SK-N-SH treated with all-trans-retinoic acid at 6 μM for 48 hours (cell line): ENCODE measurements around the gene DGCR2.

ENCODE experiments used
- CSDC2 ChIP-seq: fragments of 250-450 bp; sonication (Bioruptor Pico); IDR thresholded peaks from 2 replicates; pipeline ENCODE4 v1.5.0; 2020; ENCODE audit warnings: mild to moderate bottlenecking, moderate library complexity
- ISL1 ChIP-seq: fragments of 250-450 bp; sonication (Bioruptor Pico); IDR thresholded peaks from 2 replicates; pipeline ENCODE4 v2.1.2; 2022; ENCODE audit warnings: mild to moderate bottlenecking, moderate library complexity
- OSR1 ChIP-seq: fragments of 250-450 bp; sonication (Bioruptor Pico); IDR thresholded peaks from 2 replicates; pipeline ENCODE4 v1.8.0; 2022; ENCODE audit warnings: moderate library complexity, mild to moderate bottlenecking, inconsistent platforms
- RARB ChIP-seq: fragments of 250-450 bp; sonication (Bioruptor Pico); IDR thresholded peaks from 2 replicates; pipeline ENCODE4 v1.8.0; 2021; ENCODE audit warnings: mild to moderate bottlenecking, moderate library complexity
- TOX ChIP-seq: fragments of 250-450 bp; sonication (Bioruptor Pico); IDR thresholded peaks from 2 replicates; pipeline ENCODE4 v1.8.0; 2021; ENCODE audit warnings: mild to moderate bottlenecking, moderate library complexity, borderline replicate concordance
- ZFP30 ChIP-seq: fragments of 450-650 bp; formaldehyde crosslinking; IDR thresholded peaks from 2 replicates; pipeline ENCODE4 v1.5.0; 2022; ENCODE audit warnings: mild to moderate bottlenecking, moderate library complexity
- ZNF8 ChIP-seq: fragments of 450-650 bp; formaldehyde crosslinking; IDR thresholded peaks from 2 replicates; pipeline ENCODE4 v1.5.0; 2020; ENCODE audit warnings: mild to moderate bottlenecking, moderate library complexity
- TF ChIP-seq, protein P1 (sequence below): fragments of 250-450 bp; sonication (Bioruptor Pico); IDR thresholded peaks from 2 replicates; pipeline ENCODE4 v1.5.1; 2021; ENCODE audit warnings: mild to moderate bottlenecking, moderate library complexity
- TF ChIP-seq, protein P2 (sequence below): fragments of 250-450 bp; sonication (Bioruptor Pico); IDR thresholded peaks from 2 replicates; pipeline ENCODE4 v1.8.0; 2021; ENCODE audit warnings: low read depth, mild to moderate bottlenecking, moderate library complexity, borderline replicate concordance

DNA sequence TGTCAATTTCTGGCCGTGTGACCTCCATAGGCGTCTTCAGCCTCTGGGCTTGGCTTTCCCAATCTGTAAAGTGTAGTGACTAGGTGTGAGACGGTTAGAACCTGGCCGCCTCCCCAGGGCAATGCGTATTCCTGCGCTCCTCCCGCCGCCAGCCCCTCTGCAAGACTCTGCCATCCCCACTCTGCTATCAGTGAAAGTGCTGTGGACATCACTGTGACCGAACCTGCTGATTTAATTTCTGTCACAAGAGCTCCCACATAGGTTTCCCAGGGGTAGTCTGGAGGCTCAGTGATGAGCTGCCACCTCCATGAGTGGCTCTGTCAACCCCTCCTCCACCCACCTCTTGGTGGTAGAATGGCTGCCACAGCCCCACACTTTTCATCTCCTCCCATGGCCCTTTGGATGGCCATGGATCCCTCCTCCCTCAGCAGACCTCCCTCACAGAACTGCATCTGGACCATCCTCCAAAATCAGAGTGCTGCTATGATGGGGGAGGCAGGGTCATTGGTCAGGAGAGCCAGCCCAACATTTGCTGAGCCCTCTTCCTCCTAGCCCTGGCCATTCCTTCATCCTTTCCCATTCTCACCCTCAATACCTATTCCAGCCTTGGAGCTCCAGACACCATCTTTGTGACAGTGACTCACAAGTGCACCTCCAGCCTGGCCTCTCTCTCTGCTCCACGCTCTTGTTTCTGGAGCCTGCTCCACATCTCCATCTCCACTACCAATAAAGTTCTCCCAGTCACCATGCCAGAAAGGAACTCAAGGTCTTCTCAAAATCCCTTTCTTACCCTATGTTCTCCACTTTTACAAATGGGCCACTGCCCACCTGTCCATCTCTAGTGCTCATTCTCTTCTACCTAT is 29.3 kb upstream of the DGCR2 start:
- TF ChIP-seq, protein P1, sequence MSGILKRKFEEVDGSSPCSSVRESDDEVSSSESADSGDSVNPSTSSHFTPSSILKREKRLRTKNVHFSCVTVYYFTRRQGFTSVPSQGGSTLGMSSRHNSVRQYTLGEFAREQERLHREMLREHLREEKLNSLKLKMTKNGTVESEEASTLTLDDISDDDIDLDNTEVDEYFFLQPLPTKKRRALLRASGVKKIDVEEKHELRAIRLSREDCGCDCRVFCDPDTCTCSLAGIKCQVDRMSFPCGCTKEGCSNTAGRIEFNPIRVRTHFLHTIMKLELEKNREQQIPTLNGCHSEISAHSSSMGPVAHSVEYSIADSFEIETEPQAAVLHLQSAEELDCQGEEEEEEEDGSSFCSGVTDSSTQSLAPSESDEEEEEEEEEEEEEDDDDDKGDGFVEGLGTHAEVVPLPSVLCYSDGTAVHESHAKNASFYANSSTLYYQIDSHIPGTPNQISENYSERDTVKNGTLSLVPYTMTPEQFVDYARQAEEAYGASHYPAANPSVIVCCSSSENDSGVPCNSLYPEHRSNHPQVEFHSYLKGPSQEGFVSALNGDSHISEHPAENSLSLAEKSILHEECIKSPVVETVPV (CRISPR knock-in tag), result no peak
- TF ChIP-seq ZFP30 (CRISPR knock-in tag) (no peak), CSDC2 (CRISPR knock-in tag) (no peak), RARB (CRISPR knock-in tag) (no peak), ISL1 (CRISPR knock-in tag) (no peak), OSR1 (CRISPR knock-in tag) (no peak), ZNF8 (CRISPR knock-in tag) (no peak), TOX (no peak)
- TF ChIP-seq, protein P2, sequence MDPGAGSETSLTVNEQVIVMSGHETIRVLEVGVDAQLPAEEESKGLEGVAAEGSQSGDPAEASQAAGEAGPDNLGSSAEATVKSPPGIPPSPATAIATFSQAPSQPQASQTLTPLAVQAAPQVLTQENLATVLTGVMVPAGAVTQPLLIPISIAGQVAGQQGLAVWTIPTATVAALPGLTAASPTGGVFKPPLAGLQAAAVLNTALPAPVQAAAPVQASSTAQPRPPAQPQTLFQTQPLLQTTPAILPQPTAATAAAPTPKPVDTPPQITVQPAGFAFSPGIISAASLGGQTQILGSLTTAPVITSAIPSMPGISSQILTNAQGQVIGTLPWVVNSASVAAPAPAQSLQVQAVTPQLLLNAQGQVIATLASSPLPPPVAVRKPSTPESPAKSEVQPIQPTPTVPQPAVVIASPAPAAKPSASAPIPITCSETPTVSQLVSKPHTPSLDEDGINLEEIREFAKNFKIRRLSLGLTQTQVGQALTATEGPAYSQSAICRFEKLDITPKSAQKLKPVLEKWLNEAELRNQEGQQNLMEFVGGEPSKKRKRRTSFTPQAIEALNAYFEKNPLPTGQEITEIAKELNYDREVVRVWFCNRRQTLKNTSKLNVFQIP, result no peak
